ENCODE results near the gene MIAT. TPM values are rescaled to one million over a fixed set of nuclear protein-coding genes. Genes with fewer than 3 reads are reported as not detected.

Gene MIAT
- 0.32 and 0.46 TPM in 2 replicates for total RNA-seq

GRCh38 chr22:26656891-26657851 lies at the start of gene MIAT:
Gene MIAT (plus strand): TSS chr22:26657588.

DNA sequence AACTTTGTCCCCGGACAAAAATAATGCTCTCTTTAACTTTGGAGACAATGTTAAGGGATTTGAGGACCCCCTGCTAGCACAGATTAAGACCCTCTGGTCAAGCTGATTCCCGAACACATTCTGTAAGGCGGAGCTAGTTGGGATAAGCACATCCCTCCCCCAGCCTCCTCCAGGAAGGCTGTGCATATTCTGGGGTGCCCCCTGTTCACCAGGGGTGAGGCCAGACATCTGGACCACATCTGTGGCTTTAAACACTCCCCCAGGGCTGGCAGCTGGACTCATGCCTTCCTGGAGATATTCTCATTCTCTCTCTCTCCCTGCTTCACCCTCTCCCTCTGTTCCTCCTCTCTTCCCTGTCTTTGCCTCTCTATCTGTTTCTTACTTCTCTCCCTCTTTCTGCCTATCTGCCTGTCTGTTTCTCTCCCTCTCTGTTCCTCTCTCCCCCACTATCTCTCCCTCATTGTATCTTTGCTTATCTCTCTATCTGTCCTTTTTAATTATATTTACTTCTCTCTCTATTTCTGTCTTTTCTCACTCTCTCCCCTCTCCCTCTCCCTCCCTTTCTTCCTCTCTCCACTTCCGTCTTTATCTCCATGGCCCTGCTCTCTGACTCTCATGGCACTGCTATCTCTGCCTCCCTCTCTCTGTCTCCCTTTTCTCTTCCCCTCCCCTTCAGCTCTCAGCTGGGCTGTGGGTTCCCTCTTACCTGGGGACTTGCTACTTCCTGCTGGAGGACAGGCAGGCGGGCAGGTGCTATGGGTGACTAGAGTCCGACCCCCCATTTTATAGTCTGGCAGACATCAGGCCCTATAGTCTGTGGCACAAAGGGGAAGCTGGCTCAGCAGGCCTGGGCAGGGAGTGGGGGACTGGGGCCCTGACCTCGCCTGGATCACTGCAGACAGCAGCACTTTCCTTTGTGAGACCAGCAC lies 39.9 kb upstream of the MIAT start, which contains the start of gene CRYBB1:
Gene CRYBB1, minus strand, starts transcription at position 757 of the 929 bp plus-strand sequence. CDS start 1,708 bp downstream, outside the sequence.

GRCh38 chr22:26621663-26622062 lies 35.7 kb upstream of the MIAT start, which contains the start of gene CRYBA4:
Gene CRYBA4 (plus strand): TSS chr22:26621963. CDS start chr22:26622597, 634 bp downstream.

Other genes with a start within 250 kb of the MIAT start
- gene ASPHD2, start 228.3 kb upstream of the MIAT start, total RNA-seq: 9.3 and 9.4 TPM in 2 replicates
- 13.0 and 28.9 TPM in 2 replicates for gene HPS4, start 173.8 kb upstream of the MIAT start, total RNA-seq
- 19.9 and 24.0 TPM in 2 replicates for gene SRRD, start 173.7 kb upstream of the MIAT start, total RNA-seq
- gene TFIP11, start 145.1 kb upstream of the MIAT start, total RNA-seq: 49.7 and 55.2 TPM in 2 replicates
- 38.7 and 60.6 TPM in 2 replicates for gene TPST2, start 67.5 kb upstream of the MIAT start, total RNA-seq
- gene CRYBB1, start 39.6 kb upstream of the MIAT start, total RNA-seq: not detected in 2 replicates
- not detected in 2 replicates for gene CRYBA4, start 35.6 kb upstream of the MIAT start, total RNA-seq

Measured in epithelial cell of umbilical artery (primary cell).